Liver (tissue), 9 donors: ENCODE results near the gene KCNMB1. TPM values are rescaled to one million over a fixed set of nuclear protein-coding genes. Genes with fewer than 3 reads are reported as not detected.

Experiments used
- DNase-seq: peaks from one replicate; pipeline ENCODE4 v3.0.0-alpha.2; 2017; ENCODE audit warnings: low spot score
- H3K27ac ChIP-seq, 2 donors: one replicate each; pipeline ENCODE4 v1.7.0; 2013; ENCODE audit warnings: inconsistent platforms in 2 of 2, low read length in 2 of 2, control low read depth in 1 of 2, low read depth in 1 of 2, mild to moderate bottlenecking in 1 of 2
- H3K27me3 ChIP-seq, 4 donors: one replicate each; pipeline versions ENCODE4 v1.6.1 to v1.7.0; 2013; ENCODE audit warnings: low read length in 3 of 4, inconsistent platforms in 1 of 4, mild to moderate bottlenecking in 1 of 4, moderate library complexity in 1 of 4; ENCODE audit not compliant: control insufficient read depth in 4 of 4, insufficient read depth in 4 of 4
- H3K36me3 ChIP-seq, 4 donors: one replicate each; pipeline versions ENCODE4 v1.6.1 to v1.7.0; 2013; ENCODE audit warnings: low read length in 3 of 4, mild to moderate bottlenecking in 3 of 4, low read depth in 1 of 4, moderate library complexity in 1 of 4; ENCODE audit not compliant: control insufficient read depth in 4 of 4, insufficient read depth in 3 of 4
- H3K4me1 ChIP-seq, 4 donors: one replicate each; pipeline versions ENCODE4 v1.6.1 to v1.7.0; 2013; ENCODE audit warnings: low read length in 3 of 4, mild to moderate bottlenecking in 3 of 4, moderate library complexity in 1 of 4; ENCODE audit not compliant: control insufficient read depth in 4 of 4, insufficient read depth in 4 of 4
- H3K4me3 ChIP-seq, 3 donors: one replicate each; pipeline versions ENCODE4 v1.6.1 to v1.7.0; 2013; ENCODE audit warnings: low read length in 3 of 3, control low read depth in 1 of 3, low read depth in 1 of 3, mild to moderate bottlenecking in 1 of 3
- H3K9ac ChIP-seq, 2 donors: one replicate each; pipeline ENCODE4 v1.7.0; 2013; ENCODE audit warnings: low read length in 2 of 2, mild to moderate bottlenecking in 2 of 2, moderate library complexity in 2 of 2, control low read depth in 1 of 2, low read depth in 1 of 2
- H3K9me3 ChIP-seq, 4 donors: one replicate each; pipeline versions ENCODE4 v1.6.1 to v1.7.0; 2013; ENCODE audit warnings: low read length in 3 of 4; ENCODE audit not compliant: control insufficient read depth in 4 of 4
- ATF3 ChIP-seq: IDR thresholded peaks from 2 replicates; pipeline ENCODE4 v1.6.1; 2016; ENCODE audit warnings: antibody characterized with exemption
- CTCF ChIP-seq: fragments of 150-350 bp; IDR thresholded peaks from 2 replicates; pipeline ENCODE4 v1.5.1; 2017; ENCODE audit warnings: improper control_type of control experiment, low read depth, low read length; ENCODE audit not compliant: missing input control
- EGR1 ChIP-seq, 2 donors: IDR thresholded peaks; 2 replicates each; pipeline ENCODE4 v1.6.1; 2016 to 2018; ENCODE audit warnings: antibody characterized with exemption in 2 of 2, low read depth in 2 of 2
- FOXA1 ChIP-seq: IDR thresholded peaks from 2 replicates; pipeline ENCODE4 v1.6.1; 2016; ENCODE audit warnings: antibody characterized with exemption
- FOXA2 ChIP-seq: IDR thresholded peaks from 2 replicates; pipeline ENCODE4 v1.6.1; 2016; ENCODE audit warnings: antibody characterized with exemption
- GABPA ChIP-seq, 2 donors: IDR thresholded peaks in 1 of 2; conservative IDR thresholded peaks in 1 of 2; 2 replicates each; pipeline ENCODE4 v1.6.1; 2016; ENCODE audit warnings: antibody characterized with exemption in 2 of 2, mild to moderate bottlenecking in 1 of 2, moderate library complexity in 1 of 2
- HNF4A ChIP-seq, 2 donors: conservative IDR thresholded peaks; 2 replicates each; pipeline ENCODE4 v1.6.1; 2016; ENCODE audit warnings: antibody characterized with exemption in 2 of 2, mild to moderate bottlenecking in 2 of 2
- HNF4G ChIP-seq: IDR thresholded peaks from 2 replicates; pipeline ENCODE4 v1.6.1; 2016; ENCODE audit warnings: antibody characterized with exemption
- JUND ChIP-seq, 2 donors: IDR thresholded peaks; 2 replicates each; pipeline ENCODE4 v1.6.1; 2016; ENCODE audit warnings: antibody characterized with exemption in 2 of 2
- MAX ChIP-seq: IDR thresholded peaks from 2 replicates; pipeline ENCODE4 v1.6.1; 2016; ENCODE audit warnings: antibody characterized with exemption
- NR2F2 ChIP-seq: IDR thresholded peaks from 2 replicates; pipeline ENCODE4 v1.6.1; 2016; ENCODE audit warnings: antibody characterized with exemption
- RAD21 ChIP-seq, 2 donors: IDR thresholded peaks; 2 replicates each; pipeline ENCODE4 v1.6.1; 2016; ENCODE audit warnings: antibody characterized with exemption in 2 of 2, mild to moderate bottlenecking in 2 of 2
- REST ChIP-seq: IDR thresholded peaks from 2 replicates; pipeline ENCODE4 v1.6.1; 2016; ENCODE audit warnings: antibody characterized with exemption, mild to moderate bottlenecking
- RXRA ChIP-seq, 2 donors: IDR thresholded peaks; 2 replicates each; pipeline ENCODE4 v1.6.1; 2017 to 2018; ENCODE audit warnings: antibody characterized with exemption in 2 of 2, mild to moderate bottlenecking in 1 of 2
- SP1 ChIP-seq: IDR thresholded peaks from 2 replicates; pipeline ENCODE4 v1.6.1; 2018; ENCODE audit warnings: antibody characterized with exemption, mild to moderate bottlenecking
- TAF1 ChIP-seq: conservative IDR thresholded peaks from 2 replicates; pipeline ENCODE4 v1.6.1; 2016; ENCODE audit warnings: antibody characterized with exemption, mild to moderate bottlenecking
- YY1 ChIP-seq: IDR thresholded peaks from 2 replicates; pipeline ENCODE4 v1.6.1; 2016; ENCODE audit warnings: antibody characterized with exemption, mild to moderate bottlenecking
- ZBTB33 ChIP-seq: IDR thresholded peaks from 2 replicates; pipeline ENCODE4 v1.6.1; 2016; ENCODE audit warnings: antibody characterized with exemption
- WGBS: extraction: QIAGEN DNeasy Blood & Tissue Kit; methylation state at CpG from one replicate; pipeline ENCODE4 v1.1.7; 2013; 5-methylcytosine and 5-hydroxymethylcytosine counted together
- polyA plus RNA-seq, 2 donors: library from polyadenylated mRNA; stranded (reverse) in 1 of 2; unstranded in 1 of 2; fragments of 200-250 nt in 1 of 2; fragments of >200 nt in 1 of 2; fragmentation: Nextera tagmentation in 1 of 2; extraction: Ambion mirVana in 1 of 2; gene quantifications; one replicate each; pipeline versions ENCODE4 v1.2.1 to v1.2.3, GENCODE V29; 2013 to 2015
- total RNA-seq, 2 donors: library from RNA; depleted of rRNA; stranded (reverse); fragments of >200 nt; gene quantifications; one replicate each; pipeline ENCODE4 v1.2.3, GENCODE V29; 2014
- donor health status: healthy.
- donor health status: healthy.
- donor health status: healthy.
- donor health status: healthy.
- donor health status: healthy.

Gene KCNMB1
- total and polyA plus RNA-seq, 4 donors: 0.04 to 0.31 (median 0.20) TPM

GRCh38 chr5:170363671-170364070 is 25.5 kb downstream of the KCNMB1 start:
- no peak overlapping the region for H3K27ac ChIP-seq
- no peak for DNase-seq
- H3K27me3 ChIP-seq: peaks cover 0 to 1% (median 0%) of the 10 kb centered on the region in 4 donors
- H3K4me1 ChIP-seq: no peaks in the 10 kb centered on the region
- WGBS: 82% methylated on average over 1 of the region's 1 CpG
- H3K4me3 ChIP-seq: no peak overlapping the region
- TF ChIP-seq EGR1 (IDR thresholded peaks at IDR 0.05; ENCODE audit: low read depth in 2 of 2) (no peak), RAD21 (IDR thresholded peaks at IDR 0.05) (no peak), SP1 (no peak), GABPA (IDR thresholded peaks at IDR 0.05 in 1 of 2, conservative IDR thresholded peaks at IDR 0.05 in 1 of 2) (no peak), ATF3 (no peak), FOXA1 (no peak), RXRA (IDR thresholded peaks at IDR 0.05) (no peak), CTCF (no peak), MAX (no peak)
- no peaks in the 10 kb centered on the region for H3K9me3 ChIP-seq
- H3K36me3 ChIP-seq: no peaks in the 10 kb centered on the region
- no peak overlapping the region for H3K9ac ChIP-seq

- Histone ChIP-seq H3K27me3 (peaks cover 0 to 3% (median 0%) of the 10 kb centered on the region in 4 donors), H3K36me3 (no peaks in the 10 kb centered on the region), H3K9ac (no peak overlapping the region), H3K9me3 (no peaks in the 10 kb centered on the region), H3K4me1 (no peaks in the 10 kb centered on the region), H3K27ac (peak overlapping the region in 1 of 2 donors; percentile 5), H3K4me3 (no peak overlapping the region)
- TF ChIP-seq SP1 (no peak), FOXA1 (no peak), CTCF (no peak), RXRA (IDR thresholded peaks at IDR 0.05) (no peak), GABPA (IDR thresholded peaks at IDR 0.05 in 1 of 2, conservative IDR thresholded peaks at IDR 0.05 in 1 of 2) (no peak), TAF1 (no peak), FOXA2 (no peak), EGR1 (IDR thresholded peaks at IDR 0.05; ENCODE audit: low read depth in 2 of 2) (no peak), NR2F2 (no peak), ATF3 (no peak), HNF4A (conservative IDR thresholded peaks at IDR 0.05) (no peak), YY1 (no peak), MAX (no peak), REST (no peak), RAD21 (IDR thresholded peaks at IDR 0.05) (no peak), HNF4G (no peak), ZBTB33 (no peak), JUND (IDR thresholded peaks at IDR 0.05) (no peak)
- 86% methylated on average over 6 of the region's 6 CpGs for WGBS
- DNase-seq: no peak
Observed at GRCh38 chr5:170362656-170363055, 26.5 kb downstream of the KCNMB1 start.
